HG03095 (cell line): ENCODE measurements around the gene VWF.
"Not testable (repeated sequence)": the region's sequence is repeated elsewhere in the genome, so short reads cannot be mapped to it uniquely, and the experiment has no call there.

ENCODE experiments used
- ATAC-seq: cut with Tn5 transposase; IDR thresholded peaks from one replicate; pipeline ENCODE4 v1.9.1; 2021; ENCODE audit warnings: moderate library complexity; ENCODE audit not compliant: unreplicated experiment

VWF gene

GRCh38 chr12:6124411-6125309 is at the start of gene VWF:
VWF (minus strand) TSS chr12:6124670; CDS start chr12:6123196, 1,474 bp downstream.
- ATAC-seq, result no peak

- no peak for ATAC-seq
Measured at GRCh38 chr12:6172862-6173261, 48.4 kb upstream of the VWF start.

DNA sequence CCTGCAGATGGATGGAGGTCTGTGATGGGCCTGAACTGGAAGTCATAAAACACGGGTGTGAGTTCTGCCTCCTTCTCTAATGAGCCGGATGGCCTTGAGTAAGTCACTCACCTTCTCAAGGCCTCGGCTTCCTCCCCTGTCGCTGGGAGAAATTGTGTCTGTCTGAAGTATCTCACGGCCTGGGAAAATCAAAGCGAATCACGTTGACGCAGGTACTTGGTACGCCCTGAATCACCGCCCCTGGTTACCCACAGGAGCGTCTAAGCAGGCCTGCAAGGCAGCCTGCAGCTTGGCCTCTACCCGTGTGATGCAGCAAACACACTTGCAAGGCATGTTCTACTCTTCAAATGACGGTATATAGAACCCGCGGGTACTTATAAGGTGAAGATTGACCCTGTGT is 47.6 kb upstream of the VWF start:
- ATAC-seq, result no peak

DNA sequence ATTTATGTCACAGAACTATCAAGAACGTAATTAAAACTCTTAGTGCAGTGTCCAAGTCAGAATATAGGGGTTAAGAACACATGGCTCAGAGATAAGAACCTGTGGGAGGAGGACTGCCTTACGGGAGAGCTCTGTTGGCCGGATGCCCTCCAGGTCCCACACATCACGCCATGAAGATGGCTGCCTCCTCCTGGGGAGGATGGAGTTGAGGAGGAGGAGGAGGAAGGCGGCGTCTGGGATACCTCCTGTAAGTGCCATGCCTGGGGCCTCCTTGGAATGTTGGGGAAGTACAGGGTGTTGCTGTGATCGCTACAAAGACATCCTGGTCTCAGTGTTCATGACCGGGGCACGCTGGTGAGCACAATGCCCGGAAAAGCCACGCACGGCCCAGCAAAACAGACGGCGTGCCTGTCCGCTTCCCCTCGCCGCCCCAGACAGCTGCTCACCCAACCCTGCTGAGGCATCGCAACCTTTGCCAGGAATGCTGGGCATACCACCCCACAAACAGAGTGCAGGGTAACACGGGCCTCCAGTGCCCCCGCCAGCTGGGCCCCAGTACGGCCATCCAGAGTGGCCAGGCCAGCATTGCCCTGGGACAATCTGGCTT is 47.0 kb upstream of the VWF start:
- ATAC-seq, result no peak

DNA sequence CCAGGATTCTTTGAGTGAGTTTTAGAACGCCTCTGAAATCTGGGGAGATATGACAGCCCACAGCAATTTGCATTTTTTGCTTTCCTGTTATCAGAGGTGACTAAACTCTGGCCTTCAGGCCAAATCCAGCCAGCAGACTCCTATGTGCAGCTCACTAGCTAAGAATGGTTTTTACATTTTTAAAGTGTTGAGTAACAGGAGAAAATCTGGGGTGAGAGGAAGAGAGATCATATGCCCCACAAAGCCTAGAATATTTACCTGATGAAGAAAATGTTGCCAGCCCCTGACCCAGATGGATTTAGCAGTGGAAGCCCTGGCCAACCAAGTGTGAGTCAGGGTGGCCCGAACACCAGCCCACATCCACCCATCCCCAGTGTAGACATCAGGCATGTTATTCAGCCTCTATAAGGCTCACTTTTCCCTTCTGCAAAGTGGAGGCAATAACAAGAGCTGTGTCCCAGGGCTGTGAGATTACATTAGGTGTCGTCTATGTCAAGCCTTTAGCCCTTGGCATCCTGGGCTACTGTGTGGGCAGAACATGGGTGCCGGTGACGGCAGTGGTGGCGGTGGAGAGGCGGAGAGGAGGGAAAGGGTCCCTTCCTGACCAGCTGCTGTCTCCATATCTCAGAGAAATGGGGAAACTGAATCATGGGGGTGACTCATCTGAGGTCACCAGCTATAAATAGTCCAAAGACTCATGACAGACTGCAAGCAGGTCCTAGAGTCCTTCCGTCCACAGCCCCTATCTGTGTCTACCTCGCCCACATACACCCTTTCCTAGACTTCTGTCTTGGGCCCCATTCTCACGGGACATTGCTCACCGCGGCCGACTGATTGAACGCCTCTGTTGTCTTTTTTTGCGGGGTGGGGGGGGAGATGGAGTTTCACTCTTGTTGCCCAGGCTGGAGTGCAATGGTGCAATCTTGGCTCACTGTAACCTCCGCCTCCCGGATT is 43.1 kb upstream of the VWF start:
- peak; percentile 75 for ATAC-seq

DNA sequence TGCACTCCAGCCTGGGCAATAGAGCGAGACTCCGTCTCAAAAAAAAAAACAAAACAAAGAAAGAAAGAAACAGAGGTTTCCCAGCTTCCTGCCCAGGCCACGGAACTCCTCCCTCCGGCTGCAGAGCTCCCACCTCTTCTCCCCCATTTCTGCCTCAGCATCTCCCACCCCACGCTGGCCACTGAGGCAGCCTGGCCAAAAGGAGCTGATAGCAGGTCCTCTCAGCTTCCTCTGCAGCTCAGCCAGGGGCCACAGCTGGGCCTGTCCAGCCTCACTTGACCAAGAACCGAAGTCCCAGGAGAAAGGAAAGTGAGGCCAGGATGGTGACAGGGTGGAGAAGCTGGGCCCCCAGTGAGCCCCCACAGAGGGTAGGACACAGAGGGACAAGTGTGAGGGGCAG is 42.3 kb upstream of the VWF start:
- no peak for ATAC-seq

GRCh38 chr12:6165395-6165794 is 40.9 kb upstream of the VWF start:
- ATAC-seq, result no peak

DNA sequence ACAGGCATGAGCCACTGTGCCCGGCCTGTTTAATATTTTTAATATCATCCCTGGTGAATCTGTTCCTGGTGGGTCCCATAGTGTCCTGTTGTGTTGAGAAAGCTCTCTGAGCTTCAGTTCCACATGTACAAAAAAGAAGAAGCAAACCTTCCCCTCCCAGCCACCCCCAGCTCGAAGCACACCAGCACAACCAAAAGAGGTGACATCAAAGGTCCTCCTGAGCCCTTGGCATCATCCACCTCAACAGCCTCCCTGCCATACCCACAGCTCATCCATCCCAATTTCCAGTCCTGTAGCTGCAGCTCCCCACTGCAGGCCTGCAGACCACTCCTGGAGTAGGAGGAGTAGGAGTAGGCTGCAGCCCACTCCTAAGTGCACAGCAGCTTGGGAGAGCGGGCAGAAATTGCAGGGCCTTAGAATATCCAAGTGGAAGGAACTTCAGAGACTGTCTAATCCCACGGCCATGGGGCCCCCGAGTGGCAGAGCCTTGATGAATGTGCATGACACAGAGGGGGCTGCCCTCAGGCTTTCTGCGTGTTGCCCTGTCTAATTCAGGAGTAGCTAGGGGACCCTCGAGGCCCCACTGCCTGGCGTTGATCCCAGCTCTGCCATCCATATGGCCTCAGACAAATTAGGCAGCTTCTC is 39.1 kb upstream of the VWF start:
- ATAC-seq, result no peak

- ATAC-seq, result no peak
Measured at GRCh38 chr12:6161124-6161882, 36.8 kb upstream of the VWF start.

- ATAC-seq, result not testable (repeated sequence)
Measured at GRCh38 chr12:6160049-6160649, 35.7 kb upstream of the VWF start.

DNA sequence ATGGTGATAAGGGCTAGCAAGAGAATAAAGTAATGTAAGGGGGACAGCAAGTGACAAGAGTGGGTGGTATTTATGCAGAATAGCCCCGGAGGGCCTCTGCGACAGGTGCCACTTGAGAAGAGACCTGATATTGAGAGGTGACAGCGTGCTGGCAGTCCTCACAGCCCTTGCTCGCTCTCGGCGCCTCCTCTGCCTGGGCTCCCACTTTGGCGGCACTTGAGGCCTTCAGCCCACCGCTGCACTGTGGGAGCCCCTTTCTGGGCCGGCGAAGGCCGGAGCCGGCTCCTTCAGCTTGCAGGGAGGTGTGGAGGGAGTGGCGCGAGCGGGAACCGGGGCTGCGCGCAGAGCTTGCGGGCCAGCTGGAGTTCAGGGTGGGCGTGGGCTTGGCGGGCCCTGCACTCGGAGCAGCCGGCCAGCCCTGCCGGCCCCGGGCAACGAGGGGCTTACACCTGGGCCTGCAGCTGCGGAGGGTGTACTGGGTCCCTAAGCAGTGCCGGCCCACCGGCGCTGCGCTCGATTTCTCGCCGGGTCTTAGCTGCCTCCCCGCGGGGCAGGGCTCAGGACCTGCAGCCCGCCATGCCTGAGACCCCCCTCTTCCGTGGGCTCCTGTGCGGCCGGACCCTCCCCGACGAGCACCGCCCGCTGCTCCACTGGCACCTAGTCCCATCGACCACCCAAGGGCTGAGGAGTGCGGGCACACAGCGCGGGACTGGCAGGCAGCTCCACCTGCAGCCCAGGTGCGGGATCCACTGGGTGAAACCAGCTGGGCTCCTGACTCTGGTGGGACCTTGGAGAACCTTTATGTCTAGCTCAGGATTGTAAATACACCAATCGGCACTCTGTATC is 34.9 kb upstream of the VWF start:
- ATAC-seq, result not testable (repeated sequence)

GRCh38 chr12:6158749-6159148 is 34.3 kb upstream of the VWF start:
- ATAC-seq, result no peak

DNA sequence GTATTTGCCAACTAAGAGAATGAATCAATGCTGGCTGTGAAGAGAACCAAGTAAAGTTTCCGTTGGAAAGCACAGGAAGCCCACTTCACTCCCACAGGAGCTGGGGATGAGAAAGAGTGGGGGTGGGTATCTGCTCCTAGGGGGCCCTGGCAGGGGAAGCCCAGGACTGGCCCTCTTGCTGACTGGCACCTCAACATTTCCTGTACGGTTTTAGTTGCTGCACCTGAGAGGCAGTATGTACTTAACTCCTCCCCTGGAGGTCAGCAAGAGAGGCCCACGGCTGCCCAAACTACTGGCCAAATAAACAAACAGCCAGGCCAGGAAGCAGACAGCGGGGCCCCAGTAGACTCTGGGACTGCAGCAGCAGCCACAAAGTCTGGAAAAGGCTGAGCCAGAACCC is 33.8 kb upstream of the VWF start:
- ATAC-seq, result no peak

DNA sequence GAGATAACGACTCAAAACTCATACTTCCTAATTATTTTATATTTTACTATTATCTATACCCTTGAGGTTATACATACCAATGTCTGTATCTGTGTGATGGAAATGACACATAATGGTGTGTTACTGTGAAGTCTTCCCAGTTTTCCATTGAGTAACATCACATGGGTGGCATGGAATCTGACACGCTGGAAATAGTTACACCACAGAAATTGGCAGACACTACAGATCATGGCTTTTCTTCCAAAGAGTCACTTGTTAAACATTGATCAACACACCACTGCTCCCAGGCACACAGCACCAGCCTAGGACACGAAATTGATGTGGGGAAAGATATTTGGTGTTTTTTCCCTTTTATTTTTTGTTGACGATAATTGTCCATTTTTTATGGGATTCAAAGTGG is 33.0 kb upstream of the VWF start:
- ATAC-seq, result no peak

DNA sequence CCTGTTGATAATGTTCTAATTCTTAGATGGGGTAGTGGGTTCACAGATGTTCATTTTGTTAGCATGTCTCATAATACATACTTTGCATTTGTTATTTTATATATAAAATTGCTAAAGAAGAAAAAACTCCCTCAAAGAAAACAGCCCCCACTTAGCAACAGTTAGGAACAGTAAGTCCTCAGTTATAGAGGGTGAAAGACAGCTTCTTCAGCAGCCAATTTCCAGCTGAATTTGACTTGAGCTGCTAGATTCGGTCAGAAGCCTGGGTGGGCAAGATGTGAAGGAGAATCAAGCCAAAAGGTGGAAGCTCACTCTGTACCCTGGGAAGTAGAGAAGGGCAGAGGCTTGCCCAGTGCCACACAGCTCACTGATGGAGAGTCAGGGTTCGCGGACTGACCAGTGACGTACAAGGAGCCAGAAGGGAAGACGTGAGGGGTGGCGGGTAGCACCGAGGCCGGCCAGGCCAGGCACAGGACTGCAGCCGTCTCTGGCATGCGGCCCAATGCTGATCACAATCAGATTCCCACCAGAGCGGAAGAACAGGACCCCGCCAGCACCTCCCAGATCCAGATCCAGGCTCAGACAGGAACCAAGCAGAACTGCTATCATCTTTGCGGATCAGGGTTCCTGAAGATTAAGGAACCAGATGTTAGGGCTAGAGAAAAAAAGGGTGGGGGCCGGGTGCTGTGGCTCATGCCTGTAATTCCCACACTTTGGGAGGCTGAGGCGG is 30.4 kb upstream of the VWF start:
- no peak for ATAC-seq

- ATAC-seq, result not testable (repeated sequence)
Measured at GRCh38 chr12:6148722-6149121, 24.3 kb upstream of the VWF start.

DNA sequence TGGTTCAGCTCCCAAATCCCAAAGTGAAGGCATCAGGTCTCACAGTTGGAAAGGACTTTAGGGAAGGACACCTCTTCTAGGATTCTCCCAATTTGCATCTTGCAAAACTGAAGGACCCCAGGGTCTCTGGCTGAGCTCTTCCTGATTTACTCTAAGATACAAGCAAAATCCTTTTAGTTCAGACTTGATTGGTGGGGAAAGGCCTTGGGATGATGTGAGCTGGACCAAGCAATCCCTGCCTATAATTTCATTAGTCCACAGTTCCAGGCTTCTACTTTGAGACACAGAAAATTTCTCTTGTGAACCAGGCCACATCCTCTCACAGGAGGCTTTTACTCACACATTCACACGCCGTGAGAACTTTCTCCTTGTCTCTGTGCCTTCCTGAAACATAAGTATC is 23.6 kb upstream of the VWF start:
- ATAC-seq, result no peak

DNA sequence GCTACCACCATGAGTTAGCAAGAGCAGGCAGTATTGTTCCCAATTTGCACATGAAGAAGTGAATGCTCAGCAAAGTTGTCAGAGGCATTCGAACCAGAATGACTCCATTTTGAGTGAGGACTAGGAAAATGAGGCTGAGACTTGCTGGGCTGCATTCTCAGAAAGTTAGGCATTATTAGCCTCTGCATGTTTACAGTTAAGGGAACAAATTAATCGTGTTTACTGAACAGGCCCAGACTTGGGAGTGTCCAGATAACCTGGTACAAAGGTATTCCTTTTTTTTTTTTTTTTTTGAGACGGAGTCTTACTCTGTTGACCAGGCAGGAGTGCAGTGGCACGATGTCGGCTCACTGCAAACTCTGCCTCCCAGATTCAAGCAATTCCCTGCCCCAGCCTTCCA is 22.5 kb upstream of the VWF start:
- ATAC-seq, result no peak
